ENCODE results near the gene YIF1A. TPM values are rescaled to one million over a fixed set of nuclear protein-coding genes. Genes with fewer than 3 reads are reported as not detected.
A peak's percentile ranks its signal among the peaks of the same experiment; 100 is the strongest.

The YIF1A gene
- total and polyA plus RNA-seq, 8 donors, result 39.7 to 112 (median 56.6) TPM

DNA sequence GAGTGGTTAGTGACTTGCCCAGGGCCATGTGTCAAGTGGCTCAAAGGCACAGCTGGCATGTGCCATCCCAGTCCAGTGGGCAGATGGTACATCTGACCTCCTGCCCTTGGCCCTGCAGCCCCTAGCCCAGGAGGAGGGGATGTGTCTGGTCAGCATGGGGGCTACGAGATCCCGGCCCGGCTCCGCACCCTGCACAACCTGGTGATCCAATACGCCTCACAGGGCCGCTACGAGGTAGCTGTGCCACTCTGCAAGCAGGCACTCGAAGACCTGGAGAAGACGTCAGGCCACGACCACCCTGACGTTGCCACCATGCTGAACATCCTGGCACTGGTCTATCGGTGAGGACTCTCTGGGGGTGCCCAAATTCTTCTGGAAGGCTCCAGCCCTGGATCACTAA is 26.2 kb downstream of the YIF1A start:
- FAIRE-seq (no peak), ATAC-seq (no peak), DNase-seq (peak in 1 of 6 donors; percentile 62)
- H3K9me3 ChIP-seq, result no peaks in the 10 kb centered on the region
- H3K4me3 ChIP-seq, result no peak overlapping the region
- no peaks in the 10 kb centered on the region for H3K27me3 ChIP-seq
- 95 to 98% methylated on average over 12 of the region's 12 CpGs for WGBS, 2 donors
- intact Hi-C loops (cut with DNase I), result no loop called here
- H3K27ac ChIP-seq, result no peak overlapping the region
- TF ChIP-seq, protein P1, sequence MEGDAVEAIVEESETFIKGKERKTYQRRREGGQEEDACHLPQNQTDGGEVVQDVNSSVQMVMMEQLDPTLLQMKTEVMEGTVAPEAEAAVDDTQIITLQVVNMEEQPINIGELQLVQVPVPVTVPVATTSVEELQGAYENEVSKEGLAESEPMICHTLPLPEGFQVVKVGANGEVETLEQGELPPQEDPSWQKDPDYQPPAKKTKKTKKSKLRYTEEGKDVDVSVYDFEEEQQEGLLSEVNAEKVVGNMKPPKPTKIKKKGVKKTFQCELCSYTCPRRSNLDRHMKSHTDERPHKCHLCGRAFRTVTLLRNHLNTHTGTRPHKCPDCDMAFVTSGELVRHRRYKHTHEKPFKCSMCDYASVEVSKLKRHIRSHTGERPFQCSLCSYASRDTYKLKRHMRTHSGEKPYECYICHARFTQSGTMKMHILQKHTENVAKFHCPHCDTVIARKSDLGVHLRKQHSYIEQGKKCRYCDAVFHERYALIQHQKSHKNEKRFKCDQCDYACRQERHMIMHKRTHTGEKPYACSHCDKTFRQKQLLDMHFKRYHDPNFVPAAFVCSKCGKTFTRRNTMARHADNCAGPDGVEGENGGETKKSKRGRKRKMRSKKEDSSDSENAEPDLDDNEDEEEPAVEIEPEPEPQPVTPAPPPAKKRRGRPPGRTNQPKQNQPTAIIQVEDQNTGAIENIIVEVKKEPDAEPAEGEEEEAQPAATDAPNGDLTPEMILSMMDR (IDR thresholded peaks at IDR 0.05), result no peak
- H3K4me1 ChIP-seq, result peaks cover 0 to 6% (median 0%) of the 10 kb centered on the region in 3 donors
- no peaks in the 10 kb centered on the region for H3K36me3 ChIP-seq

- Histone ChIP-seq H3K27ac (no peak overlapping the region), H3K36me3 (no peaks in the 10 kb centered on the region), H3K9me3 (no peaks in the 10 kb centered on the region), H3K4me3 (no peak overlapping the region), H3K4me1 (peaks cover 0 to 6% (median 0%) of the 10 kb centered on the region in 3 donors), H3K27me3 (no peaks in the 10 kb centered on the region)
- 93 to 94% methylated on average over 5 of the region's 5 CpGs for WGBS, 2 donors
- intact Hi-C loops (cut with DNase I), result no loop called here
- TF ChIP-seq, protein P1 (IDR thresholded peaks at IDR 0.05), result no peak
- no peak for ATAC-seq
- DNase-seq, result peak in 1 of 6 donors; percentile 25
- FAIRE-seq, result no peak
Measured at GRCh38 chr11:66262191-66262590, 26.8 kb downstream of the YIF1A start.

- intact Hi-C loops (cut with DNase I), result no loop called here
- ATAC-seq (no peak), FAIRE-seq (no peak), DNase-seq (peak in 1 of 6 donors; percentile 67)
- Histone ChIP-seq H3K4me3 (no peak overlapping the region), H3K4me1 (peaks cover 0 to 6% (median 0%) of the 10 kb centered on the region in 3 donors), H3K36me3 (no peaks in the 10 kb centered on the region), H3K27me3 (no peaks in the 10 kb centered on the region), H3K9me3 (no peaks in the 10 kb centered on the region), H3K27ac (no peak overlapping the region)
- TF ChIP-seq, protein P1 (IDR thresholded peaks at IDR 0.05), result no peak
- WGBS, 2 donors, result 92 to 95% methylated on average over 16 of the region's 16 CpGs
Measured at GRCh38 chr11:66261578-66261977, 27.4 kb downstream of the YIF1A start.

- Histone ChIP-seq H3K27ac (no peak overlapping the region), H3K4me3 (no peak overlapping the region), H3K9me3 (no peaks in the 10 kb centered on the region), H3K36me3 (no peaks in the 10 kb centered on the region), H3K27me3 (no peaks in the 10 kb centered on the region), H3K4me1 (peaks cover 0 to 6% (median 0%) of the 10 kb centered on the region in 3 donors)
- FAIRE-seq, result no peak
- WGBS, 2 donors, result 87 to 91% methylated on average over 4 of the region's 4 CpGs
- no peak for DNase-seq
- TF ChIP-seq, protein P1 (IDR thresholded peaks at IDR 0.05), result no peak
- ATAC-seq, result no peak
- intact Hi-C loops (cut with DNase I), result no loop called here
Measured at GRCh38 chr11:66259956-66260355, 29.0 kb downstream of the YIF1A start.

GRCh38 chr11:66259225-66259624 is 29.7 kb downstream of the YIF1A start:
- H3K27ac ChIP-seq, result no peak overlapping the region
- H3K9me3 ChIP-seq, result no peaks in the 10 kb centered on the region
- no peaks in the 10 kb centered on the region for H3K27me3 ChIP-seq
- H3K36me3 ChIP-seq, result no peaks in the 10 kb centered on the region
- no peak for DNase-seq
- peaks cover 0 to 6% (median 0%) of the 10 kb centered on the region in 3 donors for H3K4me1 ChIP-seq
- FAIRE-seq, result no peak
- TF ChIP-seq, protein P1 (IDR thresholded peaks at IDR 0.05), result no peak
- no peak for ATAC-seq
- H3K4me3 ChIP-seq, result no peak overlapping the region
- intact Hi-C loops (cut with DNase I), result no loop called here
- 97 to 99% methylated on average over 2 of the region's 2 CpGs for WGBS, 2 donors

Measured in pancreas (tissue), 10 donors.